DND-41 (cell line): ENCODE measurements around the gene EPB41L2.

ENCODE experiments used
- ATAC-seq: fragments of 200-7000 bp; cut with Tn5 transposase; 3 replicates; pipeline ENCODE4 v1.9.1; 2021; ENCODE audit warnings: low read depth; ENCODE audit not compliant: insufficient read depth
- DNase-seq: peaks from one replicate; pipeline ENCODE4 v3.0.0-alpha.2; 2020
- H2AFZ ChIP-seq: 2 replicates; pipeline ENCODE4 v1.6.0; 2012; ENCODE audit warnings: low read depth, low read length
- H3K27ac ChIP-seq: 2 replicates; pipeline ENCODE4 v1.5.1; 2012; ENCODE audit warnings: low read length, inconsistent platforms
- H3K27me3 ChIP-seq: fragments of 200-600 bp; sonication (generic); 2 replicates; pipeline ENCODE4 v1.6.0; 2012; ENCODE audit warnings: low read length, mild to moderate bottlenecking, inconsistent platforms; ENCODE audit not compliant: insufficient read depth, poor library complexity
- H3K36me3 ChIP-seq: 2 replicates; pipeline ENCODE4 v1.5.1; 2012; ENCODE audit warnings: low read length, inconsistent platforms; ENCODE audit not compliant: insufficient read depth
- H3K4me1 ChIP-seq: 2 replicates; pipeline ENCODE4 v1.5.1; 2012; ENCODE audit warnings: mild to moderate bottlenecking, low read length; ENCODE audit not compliant: insufficient read depth
- H3K4me2 ChIP-seq: 2 replicates; pipeline ENCODE4 v1.6.0; 2012; ENCODE audit warnings: mild to moderate bottlenecking, moderate library complexity, low read length, inconsistent platforms; ENCODE audit not compliant: insufficient read depth
- H3K4me3 ChIP-seq, 2 experiments: fragments of 200-600 bp in 1 of 2; shearing (Covaris generic) in 1 of 2; 2 replicates each; pipeline ENCODE4 v1.5.1; 2012 to 2016; ENCODE audit warnings: inconsistent platforms in 2 of 2, low read length in 2 of 2, mild to moderate bottlenecking in 2 of 2, low read depth in 1 of 2, moderate library complexity in 1 of 2
- H3K79me2 ChIP-seq: 2 replicates; pipeline ENCODE4 v1.6.0; 2012; ENCODE audit warnings: low read length, inconsistent platforms; ENCODE audit not compliant: insufficient read depth
- H3K9ac ChIP-seq: 2 replicates; pipeline ENCODE4 v1.6.0; 2012; ENCODE audit warnings: low read depth, mild to moderate bottlenecking, inconsistent platforms, low read length, moderate library complexity
- H3K9me3 ChIP-seq: 2 replicates; pipeline ENCODE4 v1.5.1; 2012; ENCODE audit warnings: low read length, moderate library complexity, mild to moderate bottlenecking, inconsistent platforms; ENCODE audit not compliant: insufficient read depth, severe bottlenecking
- H4K20me1 ChIP-seq: 2 replicates; pipeline ENCODE4 v1.6.0; 2012; ENCODE audit warnings: low read length; ENCODE audit not compliant: insufficient read depth
- EZH2 ChIP-seq: IDR thresholded peaks from 3 replicates; pipeline ENCODE4 v1.6.1; 2012; ENCODE audit warnings: borderline replicate concordance, low read depth, mild to moderate bottlenecking, moderate library complexity, low read length, inconsistent platforms; ENCODE audit not compliant: severe bottlenecking
- TF ChIP-seq, protein P1 (sequence below): IDR thresholded peaks from 2 replicates; pipeline ENCODE4 v1.5.1; 2012; ENCODE audit warnings: borderline replicate concordance, low read length, moderate library complexity, mild to moderate bottlenecking; ENCODE audit not compliant: poor library complexity, severe bottlenecking; ENCODE audit errors: extremely low read depth

EPB41L2 gene

DNA sequence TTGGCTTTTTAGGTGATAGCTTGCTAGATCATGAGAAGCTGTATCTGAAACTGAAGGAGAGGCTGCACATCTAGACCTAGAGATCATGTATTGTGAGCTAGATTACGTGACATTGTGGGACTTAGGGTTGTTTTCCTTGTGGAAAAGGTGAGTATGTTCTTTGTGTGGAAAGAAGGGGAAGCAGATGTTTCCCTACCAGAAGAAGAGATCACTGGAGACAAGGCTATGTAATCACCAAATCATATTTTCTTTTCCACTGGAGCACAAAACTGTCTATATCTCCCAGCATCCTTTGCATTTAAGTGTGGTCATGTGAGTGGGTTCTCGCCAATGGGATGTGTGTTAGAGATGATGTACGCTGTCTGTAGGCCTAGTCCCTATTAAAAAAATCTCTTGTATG lies 7.0 kb upstream of the EPB41L2 start:
- Histone ChIP-seq H3K27me3 (no peaks in the 10 kb centered on the region), H3K9ac (no peak overlapping the region), H3K4me1 (no peaks in the 10 kb centered on the region), H4K20me1 (no peaks in the 10 kb centered on the region), H2AFZ (no peak overlapping the region), H3K4me2 (no peak overlapping the region), H3K36me3 (no peaks in the 10 kb centered on the region), H3K79me2 (no peaks in the 10 kb centered on the region), H3K4me3 (no peak overlapping the region), H3K9me3 (no peaks in the 10 kb centered on the region), H3K27ac (no peak overlapping the region)
- no peak for ATAC-seq
- no peak for DNase-seq
- TF ChIP-seq EZH2 = no peak
- TF ChIP-seq, protein P1, sequence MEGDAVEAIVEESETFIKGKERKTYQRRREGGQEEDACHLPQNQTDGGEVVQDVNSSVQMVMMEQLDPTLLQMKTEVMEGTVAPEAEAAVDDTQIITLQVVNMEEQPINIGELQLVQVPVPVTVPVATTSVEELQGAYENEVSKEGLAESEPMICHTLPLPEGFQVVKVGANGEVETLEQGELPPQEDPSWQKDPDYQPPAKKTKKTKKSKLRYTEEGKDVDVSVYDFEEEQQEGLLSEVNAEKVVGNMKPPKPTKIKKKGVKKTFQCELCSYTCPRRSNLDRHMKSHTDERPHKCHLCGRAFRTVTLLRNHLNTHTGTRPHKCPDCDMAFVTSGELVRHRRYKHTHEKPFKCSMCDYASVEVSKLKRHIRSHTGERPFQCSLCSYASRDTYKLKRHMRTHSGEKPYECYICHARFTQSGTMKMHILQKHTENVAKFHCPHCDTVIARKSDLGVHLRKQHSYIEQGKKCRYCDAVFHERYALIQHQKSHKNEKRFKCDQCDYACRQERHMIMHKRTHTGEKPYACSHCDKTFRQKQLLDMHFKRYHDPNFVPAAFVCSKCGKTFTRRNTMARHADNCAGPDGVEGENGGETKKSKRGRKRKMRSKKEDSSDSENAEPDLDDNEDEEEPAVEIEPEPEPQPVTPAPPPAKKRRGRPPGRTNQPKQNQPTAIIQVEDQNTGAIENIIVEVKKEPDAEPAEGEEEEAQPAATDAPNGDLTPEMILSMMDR = no peak

DNA sequence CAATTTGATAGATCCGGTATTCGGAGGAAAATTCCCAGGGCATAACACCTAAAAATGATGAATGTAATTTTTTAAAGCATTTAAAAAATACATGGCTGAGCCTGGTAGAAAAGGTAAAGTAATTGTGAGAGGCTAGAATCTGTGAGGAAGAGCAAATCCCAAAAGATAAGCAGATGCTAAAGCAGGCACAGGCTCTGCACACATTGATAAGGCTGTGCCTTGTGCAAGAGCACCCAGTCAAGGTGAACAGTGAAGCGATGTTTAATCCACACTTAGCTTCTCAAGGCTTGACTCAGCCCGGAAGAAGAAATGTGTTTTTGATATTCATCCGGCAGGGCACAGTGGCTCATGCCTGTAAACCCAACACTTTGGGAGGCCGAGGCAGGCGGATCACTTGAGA lies 5.1 kb upstream of the EPB41L2 start:
- no peaks in the 10 kb centered on the region for H3K27me3 ChIP-seq
- H3K4me3 ChIP-seq = no peak overlapping the region
- ATAC-seq (no peak), DNase-seq (no peak)
- no peak overlapping the region for H3K9ac ChIP-seq
- H3K4me2 ChIP-seq = no peak overlapping the region
- H3K9me3 ChIP-seq = no peaks in the 10 kb centered on the region
- H3K79me2 ChIP-seq = no peaks in the 10 kb centered on the region
- H2AFZ ChIP-seq = no peak overlapping the region
- H3K4me1 ChIP-seq = peaks cover 8% of the 10 kb centered on the region
- TF ChIP-seq EZH2 = no peak
- TF ChIP-seq, protein P1 = no peak
- no peaks in the 10 kb centered on the region for H4K20me1 ChIP-seq
- no peak overlapping the region for H3K27ac ChIP-seq
- H3K36me3 ChIP-seq = no peaks in the 10 kb centered on the region

GRCh38 chr6:131067521-131067920 lies 4.5 kb upstream of the EPB41L2 start:
- TF ChIP-seq, protein P1 = no peak
- TF ChIP-seq EZH2 = no peak
- DNase-seq (no peak), ATAC-seq (no peak)
- H3K9me3 ChIP-seq = no peaks in the 10 kb centered on the region
- H2AFZ ChIP-seq = no peak overlapping the region
- H3K9ac ChIP-seq = no peak overlapping the region
- H3K27me3 ChIP-seq = no peaks in the 10 kb centered on the region
- no peak overlapping the region for H3K4me2 ChIP-seq
- H3K36me3 ChIP-seq = no peaks in the 10 kb centered on the region; the same call in 1 of the 2 replicates
- H3K79me2 ChIP-seq = peaks cover 2% of the 10 kb centered on the region
- H3K4me1 ChIP-seq = peaks cover 8% of the 10 kb centered on the region
- no peaks in the 10 kb centered on the region for H4K20me1 ChIP-seq
- no peak overlapping the region for H3K4me3 ChIP-seq
- H3K27ac ChIP-seq = no peak overlapping the region

DNA sequence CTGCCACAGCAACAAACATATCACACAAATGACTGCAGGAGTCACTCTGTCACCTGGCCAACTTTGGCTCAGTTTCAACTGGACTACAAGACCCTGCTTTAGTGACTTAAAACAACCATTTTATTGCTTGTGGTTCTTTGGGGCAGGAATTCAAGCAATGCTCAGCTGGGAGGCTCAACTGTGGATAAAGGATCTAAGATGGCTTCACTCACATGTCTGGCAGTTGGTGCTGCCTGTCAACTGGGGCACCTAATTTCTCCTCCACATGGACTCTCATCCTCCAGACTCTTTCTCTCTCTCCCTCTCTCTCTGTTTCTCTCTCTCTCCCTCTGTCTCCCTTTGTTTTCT lies 2.8 kb upstream of the EPB41L2 start:
- Histone ChIP-seq H3K4me2 (no peak overlapping the region), H3K27ac (no peak overlapping the region), H2AFZ (no peak overlapping the region), H3K9ac (no peak overlapping the region), H3K4me3 (no peak overlapping the region), H3K9me3 (no peaks in the 10 kb centered on the region), H3K4me1 (peaks cover 21% of the 10 kb centered on the region), H3K27me3 (no peaks in the 10 kb centered on the region), H3K36me3 (no peaks in the 10 kb centered on the region; the same call in 1 of the 2 replicates), H3K79me2 (peaks cover 19% of the 10 kb centered on the region), H4K20me1 (peaks cover 5% of the 10 kb centered on the region)
- ATAC-seq (no peak), DNase-seq (no peak)
- no peak for TF ChIP-seq EZH2
- TF ChIP-seq, protein P1 = no peak
